ENCODE data around the gene GPR137B.

Gene GPR137B

DNA sequence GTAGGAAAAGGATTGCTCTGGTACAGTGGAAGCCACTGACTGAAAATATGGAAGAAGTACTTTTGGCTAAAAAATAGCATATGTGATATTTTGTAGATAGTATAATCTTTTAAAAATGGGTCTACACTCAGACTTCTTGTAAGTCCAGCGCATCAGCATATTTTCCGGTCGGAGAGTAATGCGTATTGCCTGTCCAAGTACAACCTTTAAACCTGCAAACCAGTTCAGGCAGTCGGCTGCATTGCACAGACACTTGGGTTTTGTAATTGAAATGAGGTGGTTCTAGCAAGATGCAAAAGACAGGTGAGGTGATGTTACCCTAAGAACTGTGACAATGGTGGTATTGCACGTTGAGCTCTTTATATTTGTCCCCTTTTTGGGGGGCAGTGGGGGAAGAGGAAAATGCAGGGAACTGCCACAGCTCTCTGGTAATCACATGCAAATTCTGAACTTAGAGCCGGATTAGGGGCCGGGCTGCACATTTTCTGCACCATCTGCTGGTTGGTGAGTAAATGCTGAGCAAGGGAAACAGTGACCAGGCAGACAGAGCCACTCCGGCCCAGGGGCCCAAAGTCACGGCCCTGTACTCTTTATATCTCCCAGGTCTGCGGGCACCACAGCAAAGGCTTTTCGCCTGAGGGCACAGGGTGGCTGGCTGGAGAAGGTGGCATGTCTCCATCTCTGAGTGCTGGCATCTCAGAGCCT, 2.3 kb downstream of the GPR137B start:
- no peaks in the 10 kb centered on the region for H3K36me3 ChIP-seq
- H3K4me1 ChIP-seq, result no peaks in the 10 kb centered on the region
- no peaks in the 10 kb centered on the region; the same call in 1 of the 2 replicates for H3K9me3 ChIP-seq
- no peak for DNase-seq
- TF ChIP-seq, protein P1, sequence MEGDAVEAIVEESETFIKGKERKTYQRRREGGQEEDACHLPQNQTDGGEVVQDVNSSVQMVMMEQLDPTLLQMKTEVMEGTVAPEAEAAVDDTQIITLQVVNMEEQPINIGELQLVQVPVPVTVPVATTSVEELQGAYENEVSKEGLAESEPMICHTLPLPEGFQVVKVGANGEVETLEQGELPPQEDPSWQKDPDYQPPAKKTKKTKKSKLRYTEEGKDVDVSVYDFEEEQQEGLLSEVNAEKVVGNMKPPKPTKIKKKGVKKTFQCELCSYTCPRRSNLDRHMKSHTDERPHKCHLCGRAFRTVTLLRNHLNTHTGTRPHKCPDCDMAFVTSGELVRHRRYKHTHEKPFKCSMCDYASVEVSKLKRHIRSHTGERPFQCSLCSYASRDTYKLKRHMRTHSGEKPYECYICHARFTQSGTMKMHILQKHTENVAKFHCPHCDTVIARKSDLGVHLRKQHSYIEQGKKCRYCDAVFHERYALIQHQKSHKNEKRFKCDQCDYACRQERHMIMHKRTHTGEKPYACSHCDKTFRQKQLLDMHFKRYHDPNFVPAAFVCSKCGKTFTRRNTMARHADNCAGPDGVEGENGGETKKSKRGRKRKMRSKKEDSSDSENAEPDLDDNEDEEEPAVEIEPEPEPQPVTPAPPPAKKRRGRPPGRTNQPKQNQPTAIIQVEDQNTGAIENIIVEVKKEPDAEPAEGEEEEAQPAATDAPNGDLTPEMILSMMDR (IDR thresholded peaks at IDR 0.05; ENCODE audit: low read depth, low read length), result no peak
- H3K4me3 ChIP-seq (ENCODE audit: low read depth, low read length), result no peak overlapping the region
- peaks cover 53% of the 10 kb centered on the region for H3K27me3 ChIP-seq

DNA sequence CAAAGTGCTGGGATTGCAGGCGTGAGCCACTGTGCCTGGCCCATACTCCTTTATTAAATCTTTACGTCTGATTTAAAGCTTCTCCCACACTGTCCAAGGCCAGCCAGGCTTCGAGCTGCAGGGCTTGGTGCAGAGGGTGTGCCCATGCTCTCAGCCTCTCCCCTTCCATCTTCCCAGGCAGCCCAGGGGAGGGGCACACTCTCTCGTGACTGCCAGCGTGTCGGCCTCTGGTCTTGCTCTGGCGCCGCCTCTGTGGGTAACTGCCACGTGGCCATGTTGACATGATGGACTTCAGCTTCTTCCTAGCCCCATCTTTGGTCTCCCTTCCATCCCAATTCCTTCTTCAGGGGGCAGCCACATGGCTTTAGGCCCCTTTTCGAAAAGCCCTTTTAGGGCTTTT, 4.7 kb downstream of the GPR137B start:
- H3K36me3 ChIP-seq, result no peaks in the 10 kb centered on the region
- no peaks in the 10 kb centered on the region for H3K4me1 ChIP-seq
- peaks cover 30% of the 10 kb centered on the region for H3K27me3 ChIP-seq
- H3K4me3 ChIP-seq (ENCODE audit: low read depth, low read length), result no peak overlapping the region
- TF ChIP-seq, protein P1 (IDR thresholded peaks at IDR 0.05; ENCODE audit: low read depth, low read length), result no peak
- no peaks in the 10 kb centered on the region; the same call in 1 of the 2 replicates for H3K9me3 ChIP-seq
- no peak for DNase-seq

DNA sequence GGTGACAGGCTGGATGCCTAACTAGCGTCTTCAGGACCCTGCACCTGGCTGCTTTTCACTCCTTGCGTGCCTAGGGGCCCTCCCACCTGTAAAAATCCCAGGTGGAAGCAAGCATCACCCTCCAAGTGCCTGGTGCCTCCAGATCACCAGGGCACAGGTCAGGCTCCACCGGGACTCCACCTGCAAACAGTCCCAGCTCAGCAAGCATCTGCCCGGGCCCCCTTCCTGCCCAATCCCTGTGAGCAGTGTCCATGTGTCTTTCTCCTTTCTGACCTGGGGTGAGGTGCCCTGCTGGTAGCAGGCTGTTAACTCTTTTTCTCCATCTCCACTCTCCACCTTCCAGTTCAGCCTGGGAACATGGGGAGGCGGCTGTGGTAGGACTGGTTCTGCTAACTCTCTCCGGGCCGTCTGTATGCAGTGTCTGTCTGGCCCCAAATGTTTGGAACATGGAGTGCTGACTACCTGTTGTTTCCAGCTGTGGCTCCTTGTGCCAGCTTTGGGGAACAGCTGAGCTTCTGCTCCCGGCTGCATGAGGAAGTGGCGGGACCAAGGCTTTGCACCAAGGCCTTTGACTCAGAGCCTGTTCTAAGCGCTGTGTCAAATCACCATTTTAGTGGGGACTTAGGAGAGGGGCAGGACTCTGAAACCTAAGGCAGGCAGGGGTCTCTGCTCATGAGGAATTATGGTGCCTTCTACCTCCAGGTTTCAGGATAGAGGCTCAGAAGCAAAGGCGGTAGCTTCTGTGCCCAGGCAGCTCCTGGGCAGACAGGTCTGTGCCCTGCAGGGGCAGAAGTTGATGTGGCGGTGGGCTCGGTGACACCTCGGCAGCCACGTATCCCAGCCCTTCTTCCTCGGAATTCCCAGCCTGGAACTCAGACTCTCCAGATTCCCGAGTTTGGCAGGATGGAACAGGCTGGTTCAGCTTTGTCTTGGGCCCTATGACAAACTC, 5.5 kb downstream of the GPR137B start:
- TF ChIP-seq, protein P1 (IDR thresholded peaks at IDR 0.05; ENCODE audit: low read depth, low read length), result no peak
- Histone ChIP-seq H3K4me1 (no peaks in the 10 kb centered on the region), H3K4me3 (ENCODE audit: low read depth, low read length) (no peak overlapping the region), H3K9me3 (no peaks in the 10 kb centered on the region; the same call in 1 of the 2 replicates), H3K36me3 (no peaks in the 10 kb centered on the region), H3K27me3 (peaks cover 25% of the 10 kb centered on the region)
- no peak for DNase-seq

DNA sequence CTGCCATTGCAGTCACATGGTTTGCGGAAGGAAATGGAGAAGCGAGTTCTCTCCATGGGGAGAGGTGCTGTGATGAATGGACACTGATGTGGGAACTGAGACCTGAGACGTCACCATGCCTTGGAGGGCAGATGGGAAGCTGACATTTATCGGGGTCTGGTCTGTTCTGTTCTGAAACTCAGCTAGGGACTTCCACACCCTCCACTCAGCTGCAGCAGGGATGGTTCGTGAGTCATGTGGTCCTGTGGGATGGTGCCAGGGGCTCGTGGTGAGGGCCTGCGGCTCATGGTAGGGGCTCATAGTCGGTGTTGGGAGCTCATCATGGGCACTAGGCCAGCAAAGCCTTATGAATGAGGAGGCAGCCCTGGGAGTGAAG, 6.1 kb downstream of the GPR137B start:
- no peak for DNase-seq
- H3K4me3 ChIP-seq (ENCODE audit: low read depth, low read length), result no peak overlapping the region
- H3K36me3 ChIP-seq, result no peaks in the 10 kb centered on the region
- TF ChIP-seq, protein P1 (IDR thresholded peaks at IDR 0.05; ENCODE audit: low read depth, low read length), result no peak
- no peaks in the 10 kb centered on the region for H3K4me1 ChIP-seq
- H3K27me3 ChIP-seq, result peaks cover 18% of the 10 kb centered on the region
- H3K9me3 ChIP-seq, result no peaks in the 10 kb centered on the region; the same call in 1 of the 2 replicates

DNA sequence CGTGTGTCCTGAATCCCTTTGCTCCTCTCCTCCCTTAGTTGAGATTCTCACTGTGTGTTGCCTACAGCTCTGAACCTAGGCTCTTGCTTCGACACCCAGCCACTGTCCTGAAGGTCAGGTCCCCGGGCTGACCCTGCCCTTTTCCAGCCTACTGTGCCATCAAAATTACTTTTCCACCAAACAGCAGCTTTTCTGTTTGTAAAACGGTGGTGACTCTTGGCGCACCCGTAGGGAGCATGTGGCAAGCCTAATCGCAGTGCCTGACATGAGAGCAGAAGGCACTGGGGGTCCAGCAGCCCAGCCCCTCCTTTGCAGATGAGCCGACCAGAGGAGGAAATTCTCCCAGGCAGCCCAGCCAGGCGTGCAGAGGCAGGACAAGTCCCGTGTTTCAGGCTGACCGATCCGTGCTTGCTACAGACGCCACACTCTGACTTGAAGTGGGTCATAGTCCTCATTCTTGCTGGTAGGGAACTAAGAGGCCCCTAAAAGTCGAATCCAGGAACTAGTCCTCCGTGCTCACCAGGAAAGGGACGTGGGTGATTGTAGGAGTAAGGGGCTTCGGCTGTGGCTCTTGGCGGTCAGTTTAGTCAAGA, 6.8 kb downstream of the GPR137B start:
- Histone ChIP-seq H3K36me3 (no peaks in the 10 kb centered on the region), H3K4me3 (ENCODE audit: low read depth, low read length) (no peak overlapping the region), H3K4me1 (no peaks in the 10 kb centered on the region), H3K9me3 (no peaks in the 10 kb centered on the region; the same call in 1 of the 2 replicates), H3K27me3 (peaks cover 12% of the 10 kb centered on the region; the same call in 1 of the 2 replicates)
- TF ChIP-seq, protein P1 (IDR thresholded peaks at IDR 0.05; ENCODE audit: low read depth, low read length), result no peak
- DNase-seq, result no peak

Measured in BE2C (cell line).